A673 (cell line): ENCODE measurements around the gene WIPF2. TPM values are rescaled to one million over a fixed set of nuclear protein-coding genes. Genes with fewer than 3 reads are reported as not detected.

ENCODE experiments used
- BruUV-seq: library from RNA; stranded (reverse); fragments of 400-500 nt; replicated peaks from 2 replicates; lab custom pipeline; 2021; lab: Mats Ljungman, UMichigan
- CTCF ChIA-PET: fragments of 300-600 bp; sonication (Branson Sonifier 250); formaldehyde crosslinking; loops from one replicate; lab custom pipeline; 2022; ENCODE audit warnings: antibody characterized with exemption; lab: Charles Lee
- POLR2A ChIA-PET: fragments of 300-600 bp; sonication (Branson Sonifier 250); formaldehyde crosslinking; loops from one replicate; lab custom pipeline; 2022; ENCODE audit warnings: antibody characterized with exemption; ENCODE audit not compliant: low non-redundant PET; lab: Charles Lee
- DNase-seq: peaks from one replicate; pipeline ENCODE4 v3.0.0-alpha.2; 2015; ENCODE audit warnings: low spot score
- H3K27ac ChIP-seq: fragments of 200-600 bp; sonication (generic); 2 replicates; pipeline ENCODE4 v1.5.1; 2016; ENCODE audit warnings: mixed run types, low read depth, mild to moderate bottlenecking, mixed read lengths, antibody characterized with exemption, low read length; ENCODE audit not compliant: poor library complexity, severe bottlenecking
- H3K27me3 ChIP-seq: fragments of 200-600 bp; sonication (generic); replicated peaks from 2 replicates; pipeline ENCODE4 v1.6.1; 2017; ENCODE audit warnings: mixed run types, low read depth, mild to moderate bottlenecking, mixed read lengths, antibody characterized with exemption, low read length; ENCODE audit not compliant: insufficient read depth, poor library complexity
- H3K36me3 ChIP-seq: fragments of 200-600 bp; sonication (generic); 2 replicates; pipeline ENCODE4 v1.6.1; 2016; ENCODE audit warnings: mixed run types, mild to moderate bottlenecking, mixed read lengths, antibody characterized with exemption, low read length; ENCODE audit not compliant: insufficient read depth, poor library complexity, severe bottlenecking
- H3K4me1 ChIP-seq: fragments of 200-600 bp; sonication (generic); 2 replicates; pipeline ENCODE4 v1.6.1; 2017; ENCODE audit warnings: mixed run types, mild to moderate bottlenecking, mixed read lengths, antibody characterized with exemption, low read length; ENCODE audit not compliant: insufficient read depth, poor library complexity, severe bottlenecking
- H3K4me3 ChIP-seq: fragments of 200-600 bp; sonication (generic); 2 replicates; pipeline ENCODE4 v1.5.1; 2016; ENCODE audit warnings: low read depth, mixed run types, mild to moderate bottlenecking, mixed read lengths, low read length; ENCODE audit not compliant: poor library complexity, severe bottlenecking
- H3K9me3 ChIP-seq: fragments of 200-600 bp; sonication (generic); 2 replicates; pipeline ENCODE4 v1.6.1; 2016; ENCODE audit warnings: mixed run types, low read depth, mild to moderate bottlenecking, mixed read lengths, antibody characterized with exemption, low read length; ENCODE audit not compliant: poor library complexity, severe bottlenecking
- CTCF ChIP-seq: fragments of 300-800, 200-600 bp; sonication (generic); conservative IDR thresholded peaks from 2 replicates; pipeline ENCODE4 v1.5.1; 2017; ENCODE audit warnings: low read depth, mild to moderate bottlenecking, antibody characterized with exemption, low read length, moderate library complexity, mixed read lengths
- EZH2 ChIP-seq: fragments of 200-600 bp; sonication (generic); IDR thresholded peaks from 2 replicates; pipeline ENCODE4 v1.6.1; 2017; ENCODE audit warnings: borderline replicate concordance, low read depth, mild to moderate bottlenecking, mixed read lengths, antibody characterized with exemption, low read length; ENCODE audit not compliant: poor library complexity, severe bottlenecking
- intact Hi-C: fragments of 100-400 bp; cut with micrococcal nuclease; formaldehyde crosslinking; loops from one replicate; pipeline ENCODE4 v1.10.0; 2022; ENCODE audit not compliant: unreplicated experiment
- total RNA-seq: library from RNA; stranded (reverse); gene quantifications from 2 replicates; pipeline ENCODE4 v1.2.3, GENCODE V29; 2021

Gene WIPF2
- total RNA-seq, 1 experiment from 2014 or later, result 16.3 TPM

GRCh38 chr17:40191237-40192208 is 27.6 kb upstream of the WIPF2 start:
- TF ChIP-seq CTCF (peak; percentile 59), EZH2 (no peak)
- Histone ChIP-seq H3K27me3 (no peaks in the 10 kb centered on the region), H3K27ac (no peak overlapping the region), H3K4me3 (peak overlapping the region; percentile 37), H3K9me3 (no peaks in the 10 kb centered on the region), H3K36me3 (no peaks in the 10 kb centered on the region), H3K4me1 (no peaks in the 10 kb centered on the region)
- peak; percentile 43 for DNase-seq
- ChIA-PET CTCF (interaction anchor here (0.7 to 1.2 kb wide), 3 partner anchors 9 to 78 kb away, joined by 4 to 6 read pairs (median 5); no protein-coding TSS in a partner anchor), POLR2A (no interaction called here)
- intact Hi-C loops, result no loop called here
- BruUV-seq, result no TSS peak

- BruUV-seq, result no TSS peak
- no peak overlapping the region for H3K27ac ChIP-seq
- CTCF ChIA-PET, result no interaction called here
- H3K9me3 ChIP-seq, result no peaks in the 10 kb centered on the region
- H3K36me3 ChIP-seq, result no peaks in the 10 kb centered on the region
- DNase-seq, result no peak
- POLR2A ChIA-PET, result interaction anchor here (0.5 kb wide), 1 partner anchor 14 kb away, joined by 5 read pairs; no protein-coding TSS in a partner anchor
- intact Hi-C loops, result no loop called here
- H3K27me3 ChIP-seq, result no peaks in the 10 kb centered on the region
- no peak overlapping the region for H3K4me3 ChIP-seq
- TF ChIP-seq EZH2 (no peak), CTCF (no peak)
- no peaks in the 10 kb centered on the region for H3K4me1 ChIP-seq
Measured at GRCh38 chr17:40192961-40193360, 26.1 kb upstream of the WIPF2 start.

- ChIA-PET POLR2A (no interaction called here), CTCF (no interaction called here)
- intact Hi-C loops, result no loop called here
- Histone ChIP-seq H3K27ac (no peak overlapping the region), H3K9me3 (no peaks in the 10 kb centered on the region), H3K36me3 (no peaks in the 10 kb centered on the region), H3K4me3 (no peak overlapping the region), H3K4me1 (no peaks in the 10 kb centered on the region), H3K27me3 (no peaks in the 10 kb centered on the region)
- TF ChIP-seq CTCF (no peak), EZH2 (no peak)
- no TSS peak for BruUV-seq
- DNase-seq, result no peak
Measured at GRCh38 chr17:40194821-40195220, 24.3 kb upstream of the WIPF2 start.
